ENCODE measurements around the gene LRRC8D.

- TF ChIP-seq, protein P1, sequence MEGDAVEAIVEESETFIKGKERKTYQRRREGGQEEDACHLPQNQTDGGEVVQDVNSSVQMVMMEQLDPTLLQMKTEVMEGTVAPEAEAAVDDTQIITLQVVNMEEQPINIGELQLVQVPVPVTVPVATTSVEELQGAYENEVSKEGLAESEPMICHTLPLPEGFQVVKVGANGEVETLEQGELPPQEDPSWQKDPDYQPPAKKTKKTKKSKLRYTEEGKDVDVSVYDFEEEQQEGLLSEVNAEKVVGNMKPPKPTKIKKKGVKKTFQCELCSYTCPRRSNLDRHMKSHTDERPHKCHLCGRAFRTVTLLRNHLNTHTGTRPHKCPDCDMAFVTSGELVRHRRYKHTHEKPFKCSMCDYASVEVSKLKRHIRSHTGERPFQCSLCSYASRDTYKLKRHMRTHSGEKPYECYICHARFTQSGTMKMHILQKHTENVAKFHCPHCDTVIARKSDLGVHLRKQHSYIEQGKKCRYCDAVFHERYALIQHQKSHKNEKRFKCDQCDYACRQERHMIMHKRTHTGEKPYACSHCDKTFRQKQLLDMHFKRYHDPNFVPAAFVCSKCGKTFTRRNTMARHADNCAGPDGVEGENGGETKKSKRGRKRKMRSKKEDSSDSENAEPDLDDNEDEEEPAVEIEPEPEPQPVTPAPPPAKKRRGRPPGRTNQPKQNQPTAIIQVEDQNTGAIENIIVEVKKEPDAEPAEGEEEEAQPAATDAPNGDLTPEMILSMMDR (IDR thresholded peaks at IDR 0.05): no peak
- no peak for TF ChIP-seq POLR2A (IDR thresholded peaks at IDR 0.05)
These were observed 12.6 kb downstream of the LRRC8D start for GRCh38 chr1:89833183-89834082.

Data from lower leg skin (tissue), 3 donors.